HG03460 (cell line): ENCODE data around the gene UBAP2L.
"Not testable (repeated sequence)": the region's sequence is repeated elsewhere in the genome, so short reads cannot be mapped to it uniquely, and the experiment has no call there.

Experiments used
- ATAC-seq: cut with Tn5 transposase; IDR thresholded peaks from one replicate; pipeline ENCODE4 v1.9.1; 2021; ENCODE audit not compliant: unreplicated experiment

Gene UBAP2L

DNA sequence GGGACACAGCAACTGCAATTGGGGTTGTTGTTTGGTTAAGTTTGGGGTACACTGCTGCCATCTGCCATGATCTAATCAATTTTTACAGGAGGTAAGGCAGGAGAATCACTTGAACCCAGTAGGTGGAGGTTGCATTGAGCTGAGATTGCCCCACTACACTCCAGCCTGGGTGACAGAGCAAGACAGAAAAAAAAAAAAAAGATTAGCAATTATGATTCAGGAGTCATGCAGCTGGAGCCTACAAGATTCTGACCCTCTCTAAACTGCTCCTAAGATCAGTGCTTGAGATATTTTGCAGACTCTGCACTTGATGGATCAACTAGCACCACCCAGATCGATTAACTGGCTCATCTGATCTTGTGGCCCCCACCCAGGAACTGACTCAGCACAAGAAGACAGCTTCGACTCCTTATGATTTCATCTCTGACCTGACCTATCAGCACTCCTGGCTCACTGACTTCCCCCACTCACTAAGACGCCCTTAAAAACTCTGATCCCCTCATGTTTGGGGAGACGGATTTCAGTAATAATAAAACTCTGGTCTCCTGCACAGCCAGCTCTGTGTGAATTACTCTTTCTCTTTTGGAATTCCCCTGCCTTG lies 87.0 kb downstream of the UBAP2L start:
- not testable (repeated sequence) for ATAC-seq

DNA sequence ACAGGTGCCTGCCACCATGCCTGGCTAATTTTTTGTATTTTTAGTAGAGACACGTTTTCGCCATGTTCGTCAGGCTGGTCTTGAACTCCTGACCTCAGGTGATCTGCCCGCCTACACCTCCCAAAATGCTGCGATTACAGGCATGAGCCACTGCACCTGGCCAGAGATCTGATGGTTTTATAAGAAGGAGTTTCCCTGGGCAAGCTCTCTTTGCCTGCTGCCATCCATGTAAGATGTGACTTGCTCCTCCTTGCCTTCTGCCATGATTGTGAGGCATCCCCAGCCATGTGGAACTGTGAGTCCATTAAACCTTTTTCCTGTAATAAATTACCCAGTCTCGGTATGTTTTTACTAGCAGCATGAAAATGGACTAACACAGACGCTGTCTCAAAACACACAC lies 88.4 kb downstream of the UBAP2L start:
- not testable (repeated sequence) for ATAC-seq

DNA sequence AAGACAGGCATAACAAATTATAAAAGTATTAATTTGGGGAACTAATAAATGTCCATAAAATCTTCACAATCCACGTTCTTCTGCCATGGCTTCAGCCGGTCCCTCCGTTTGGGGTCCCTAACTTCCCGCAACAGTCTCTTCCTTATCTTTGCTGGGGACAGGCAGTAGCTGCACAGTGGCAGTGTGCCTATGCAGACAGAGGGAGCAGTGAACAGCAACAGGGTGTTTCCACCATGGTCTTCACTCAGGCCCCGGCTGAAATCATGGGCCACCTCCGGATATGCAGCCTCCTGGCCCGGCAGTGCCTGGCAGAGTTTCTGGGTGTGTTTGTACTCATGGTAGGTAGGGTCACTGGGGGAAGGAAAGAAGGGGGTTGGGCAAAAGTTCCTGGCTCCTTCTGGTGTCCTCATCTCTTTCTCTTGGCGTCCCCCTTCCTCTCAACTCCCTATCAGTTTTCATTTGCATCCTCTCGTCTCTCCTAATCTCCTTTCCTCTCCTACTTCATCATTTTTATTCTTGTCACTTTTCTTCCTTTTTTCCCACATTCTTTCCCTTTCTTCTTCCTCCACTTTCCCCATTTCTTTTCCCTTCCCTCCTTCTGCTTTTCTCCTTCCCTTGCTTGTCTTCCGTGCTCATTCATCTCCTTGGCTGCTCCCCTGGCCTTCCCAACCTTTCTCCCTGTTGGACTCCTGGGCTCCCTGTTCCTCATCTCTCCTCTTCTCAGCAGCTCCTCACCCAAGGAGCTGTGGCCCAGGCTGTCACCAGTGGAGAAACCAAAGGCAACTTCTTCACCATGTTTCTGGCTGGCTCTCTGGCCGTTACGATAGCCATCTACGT lies 91.7 kb downstream of the UBAP2L start:
- not testable (repeated sequence) for ATAC-seq

DNA sequence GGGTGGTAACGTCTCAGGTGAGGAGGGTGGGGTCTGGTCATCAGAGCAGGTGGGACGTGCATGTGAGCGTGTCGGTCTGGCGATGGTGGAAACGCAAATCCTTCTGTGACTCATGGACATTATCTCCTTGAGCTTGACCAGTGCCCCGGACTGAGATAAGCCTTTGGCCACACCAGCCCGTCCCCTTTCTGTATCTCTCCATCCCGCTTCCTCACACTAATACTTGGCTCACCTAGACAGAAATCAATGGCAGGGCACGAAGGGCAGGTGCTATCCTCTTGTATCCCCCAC lies 92.3 kb downstream of the UBAP2L start:
- no peak for ATAC-seq

DNA sequence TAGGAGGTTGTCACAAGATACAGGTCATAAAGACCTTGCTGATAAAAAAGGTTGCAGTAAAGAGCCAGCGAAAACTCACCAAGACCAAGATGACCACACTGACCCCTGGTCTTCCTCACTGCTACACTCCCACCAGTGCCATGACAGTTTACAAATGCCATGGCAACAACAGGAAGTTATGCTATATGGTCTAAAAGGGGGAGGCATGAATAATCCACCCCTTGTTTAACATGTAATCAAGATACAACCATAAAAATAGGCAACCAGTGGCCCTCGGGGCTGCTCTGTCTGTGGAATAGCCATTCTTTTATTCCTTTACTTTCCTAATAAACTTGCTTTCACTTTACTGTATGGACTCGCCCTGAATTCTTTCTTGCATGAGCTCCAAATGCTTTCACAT lies 93.5 kb downstream of the UBAP2L start:
- ATAC-seq = not testable (repeated sequence)

DNA sequence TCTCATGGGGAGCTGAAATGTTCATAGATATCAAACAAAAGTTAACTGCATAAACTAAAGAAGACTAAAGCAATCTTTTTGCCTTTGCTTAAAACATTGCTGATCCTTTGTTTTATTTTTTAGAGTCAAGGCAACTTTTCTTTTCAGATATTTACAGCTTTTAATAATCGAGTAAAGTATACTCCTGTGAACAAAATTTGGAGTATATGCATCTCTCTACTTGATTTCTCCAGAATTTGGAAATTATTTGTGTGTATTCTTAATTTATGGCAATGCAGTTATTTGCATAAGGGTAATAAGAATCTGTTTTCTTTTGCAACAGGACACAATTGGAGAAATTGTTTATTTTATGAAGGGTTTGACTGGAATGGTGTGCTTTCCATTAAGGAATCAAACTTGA lies 95.9 kb downstream of the UBAP2L start:
- no peak for ATAC-seq

DNA sequence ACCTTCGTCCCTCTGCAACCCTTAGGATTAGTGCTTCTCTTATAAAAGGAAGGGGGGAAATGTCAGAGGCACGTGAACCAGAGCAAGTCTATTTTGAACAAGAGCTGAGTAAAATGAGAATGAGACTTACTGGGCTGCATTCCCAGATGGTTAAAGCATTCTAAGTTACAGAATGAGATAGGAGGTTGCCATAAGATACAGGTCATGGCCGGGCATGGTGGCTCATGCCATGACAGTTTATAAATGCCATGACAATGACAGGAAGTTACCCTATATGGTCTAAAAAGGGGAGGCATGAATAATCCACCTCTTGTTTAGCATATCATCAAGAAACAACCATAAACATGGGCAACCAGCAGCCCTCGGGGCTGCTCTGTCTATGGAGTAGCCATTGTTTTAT lies 97.6 kb downstream of the UBAP2L start:
- ATAC-seq = no peak
